KBM-7 (cell line): ENCODE data around the gene XG.
"Not testable (repeated sequence)": the region's sequence is repeated elsewhere in the genome, so short reads cannot be mapped to it uniquely, and the experiment has no call there.

ENCODE experiments used
- DNase-seq: peaks from one replicate; pipeline ENCODE4 v3.0.0-alpha.2; 2015
- in situ Hi-C: fragments of 300-500 bp; cut with MboI; formaldehyde crosslinking; loops from 2 replicates; pipeline ENCODE4 v1.14.3; 2020; ENCODE audit warnings: low sequenced_read_pairs, low pct_unique_long_range_greater_than_20kb, mixed read lengths

XG gene

GRCh38 chrX:2751874-2752300 lies at the start of gene XG:
XG (plus strand) TSS chrX:2752040; CDS start chrX:2752275, 235 bp downstream.
- DNase-seq, in situ Hi-C loops: not testable (repeated sequence)

- in situ Hi-C loops: no loop called here
- DNase-seq: no peak
Measured at GRCh38 chrX:2703991-2704369, 47.9 kb upstream of the XG start.

- DNase-seq: no peak
- in situ Hi-C loops: no loop called here
Measured at GRCh38 chrX:2705046-2705832, 46.6 kb upstream of the XG start.

- DNase-seq: peak; percentile 100
- in situ Hi-C loops: no loop called here
Measured at GRCh38 chrX:2707334-2707760, 44.5 kb upstream of the XG start.

DNA sequence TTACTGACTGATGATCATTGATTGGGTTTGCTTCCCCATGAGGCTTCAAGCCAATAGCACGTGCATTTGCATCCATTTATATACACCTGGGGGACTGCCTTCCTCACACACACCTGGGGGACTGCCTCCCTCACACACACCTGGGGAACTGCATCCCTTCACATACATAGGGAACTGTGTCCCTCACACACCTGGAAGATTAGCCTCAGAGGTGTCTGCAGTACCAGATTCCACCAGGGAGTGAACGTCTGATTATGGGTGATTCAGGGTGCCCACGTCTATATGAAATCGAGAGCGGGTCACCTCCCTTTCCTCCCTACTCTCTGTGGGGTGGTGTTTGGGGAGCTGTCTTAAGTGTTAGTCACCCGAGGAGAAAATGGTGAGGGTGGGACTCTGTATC lies 43.8 kb upstream of the XG start:
- no peak for DNase-seq

DNA sequence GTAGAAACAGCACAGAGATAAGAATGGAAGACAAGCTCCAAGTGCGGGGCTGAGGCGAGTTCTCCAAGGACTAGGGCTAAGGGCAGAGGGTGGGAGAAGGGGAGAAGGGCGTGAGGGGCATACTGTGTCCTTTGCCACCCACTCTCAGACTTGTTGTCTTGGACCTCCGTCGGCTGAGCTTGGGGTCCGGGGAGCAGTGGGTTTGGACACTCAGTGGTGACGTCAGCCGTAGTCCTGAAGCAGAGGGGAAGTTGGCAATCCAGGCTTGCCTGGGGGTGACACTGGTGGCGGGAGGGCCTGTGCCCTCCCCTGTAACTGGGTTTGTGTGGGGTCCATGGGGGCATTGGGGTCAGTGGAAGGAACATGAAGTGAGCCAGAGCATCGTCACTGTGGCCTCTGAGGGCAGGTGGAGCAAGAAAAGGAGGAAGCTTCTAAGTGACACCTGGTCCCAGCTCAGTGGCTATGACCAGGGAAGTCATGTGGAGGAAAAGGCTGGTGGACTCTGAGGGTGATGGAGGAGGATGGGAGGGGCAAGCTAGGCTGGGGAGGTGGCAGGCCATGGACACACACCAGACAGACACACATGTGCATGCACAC lies 43.1 kb upstream of the XG start:
- DNase-seq: peak; percentile 79
- in situ Hi-C loops: no loop called here

More for the DNA sequence above, 43.8 kb upstream of the XG start:
- in situ Hi-C loops: no loop called here

- no peak for DNase-seq
- in situ Hi-C loops: no loop called here
Measured at GRCh38 chrX:2709556-2709955, 42.3 kb upstream of the XG start.

DNA sequence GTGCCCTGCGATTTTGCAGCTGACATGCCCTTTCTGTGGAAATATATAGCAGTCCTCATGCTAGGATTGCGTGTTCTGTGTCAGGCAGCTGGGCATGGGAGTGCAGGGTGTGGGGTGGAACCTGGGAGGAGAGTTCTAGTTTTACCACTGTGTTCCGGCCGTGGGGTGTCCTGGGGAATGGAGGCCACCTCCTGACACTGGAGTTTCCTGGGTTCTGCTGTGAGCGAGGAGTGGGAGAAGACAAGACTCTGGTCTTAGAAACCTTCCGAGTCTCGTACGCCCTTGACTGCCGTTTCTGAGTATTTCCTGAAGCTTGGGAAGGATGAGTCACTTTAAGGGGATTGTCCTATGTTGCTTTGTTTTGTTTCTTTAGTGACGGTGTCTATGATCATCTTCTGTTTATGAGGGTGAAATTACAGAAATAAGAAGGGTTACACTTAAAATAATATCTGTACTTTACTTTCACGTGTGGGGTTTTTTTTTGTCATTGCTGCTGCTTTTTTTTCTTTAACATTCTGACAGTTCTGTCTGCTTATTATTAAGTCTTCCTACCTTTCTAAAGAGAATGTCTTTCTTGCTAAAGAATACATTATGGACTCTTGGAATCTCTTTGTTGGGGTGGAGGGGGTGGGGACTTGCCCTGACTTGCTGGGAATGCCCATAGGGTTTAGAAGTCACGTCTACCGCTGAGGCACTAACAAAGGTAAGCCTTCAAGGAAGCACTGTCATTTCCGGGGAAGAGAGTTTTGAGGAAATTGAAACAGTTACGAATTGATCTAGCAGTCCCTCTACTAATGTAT lies 41.6 kb upstream of the XG start:
- in situ Hi-C loops: no loop called here
- DNase-seq: peak; percentile 88

- in situ Hi-C loops: no loop called here
- DNase-seq: no peak
Measured at GRCh38 chrX:2711441-2711840, 40.4 kb upstream of the XG start.

DNA sequence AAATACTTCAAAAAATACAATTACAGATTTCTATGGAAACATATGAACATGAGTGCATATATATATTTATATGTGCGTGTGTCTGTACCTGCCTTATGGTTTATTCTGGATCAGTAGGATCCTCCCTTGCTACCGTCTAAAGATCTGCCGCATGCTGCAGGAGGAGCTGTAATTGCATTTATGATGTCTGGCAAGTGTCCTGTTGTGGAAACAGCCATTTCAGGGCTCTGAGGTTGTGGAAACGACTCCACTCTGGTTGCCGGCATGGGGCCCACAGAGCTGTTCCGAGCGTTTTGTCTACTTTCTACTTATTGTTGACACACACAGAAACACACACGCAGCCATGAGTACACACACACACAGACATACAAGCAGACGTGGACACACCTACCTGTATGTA lies 39.4 kb upstream of the XG start:
- no peak for DNase-seq
- in situ Hi-C loops: no loop called here

DNA sequence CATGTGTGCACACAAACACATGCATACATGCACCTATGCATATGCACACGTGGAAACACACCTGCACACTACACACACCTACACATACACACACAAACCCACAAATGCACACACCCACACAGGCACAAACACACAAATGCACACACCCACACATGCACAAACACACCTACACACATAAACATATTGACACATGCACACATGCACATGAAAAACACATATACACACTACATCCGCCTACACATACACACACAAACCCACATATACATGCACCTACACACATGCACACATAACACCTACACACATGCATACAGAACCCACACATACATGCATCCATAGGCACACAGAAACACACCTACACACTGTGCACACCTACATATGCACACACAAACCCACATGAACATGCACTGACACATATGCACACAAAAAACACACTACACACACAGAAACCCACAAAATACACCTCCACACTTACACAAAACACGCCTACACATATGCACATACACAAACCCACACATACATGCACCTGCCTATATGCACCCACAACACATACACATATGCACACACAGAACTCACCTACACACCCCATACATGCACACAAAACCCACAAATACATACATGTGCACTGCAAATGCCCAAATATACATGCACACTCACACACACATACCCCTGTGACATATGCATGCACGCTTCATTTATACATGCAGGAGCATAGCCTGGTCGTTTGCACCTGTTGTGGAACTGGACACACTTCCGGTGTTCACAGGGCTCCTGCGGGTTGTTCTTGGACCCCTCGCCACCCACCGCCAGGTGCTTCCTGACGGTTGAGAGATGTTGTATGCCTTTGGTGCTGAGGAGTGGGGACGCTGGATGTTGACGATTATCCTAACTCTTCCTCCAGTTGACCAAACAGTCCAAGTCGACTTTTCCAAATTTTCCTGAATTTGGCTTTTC lies 38.7 kb upstream of the XG start:
- no peak for DNase-seq
- in situ Hi-C loops: no loop called here

- no peak for DNase-seq
- in situ Hi-C loops: no loop called here
Measured at GRCh38 chrX:2714551-2714950, 37.3 kb upstream of the XG start.

- in situ Hi-C loops: no loop called here
- no peak for DNase-seq
Measured at GRCh38 chrX:2715066-2715600, 36.7 kb upstream of the XG start.

GRCh38 chrX:2717312-2717711 lies 34.5 kb upstream of the XG start:
- DNase-seq: peak; percentile 67
- in situ Hi-C loops: no loop called here

DNA sequence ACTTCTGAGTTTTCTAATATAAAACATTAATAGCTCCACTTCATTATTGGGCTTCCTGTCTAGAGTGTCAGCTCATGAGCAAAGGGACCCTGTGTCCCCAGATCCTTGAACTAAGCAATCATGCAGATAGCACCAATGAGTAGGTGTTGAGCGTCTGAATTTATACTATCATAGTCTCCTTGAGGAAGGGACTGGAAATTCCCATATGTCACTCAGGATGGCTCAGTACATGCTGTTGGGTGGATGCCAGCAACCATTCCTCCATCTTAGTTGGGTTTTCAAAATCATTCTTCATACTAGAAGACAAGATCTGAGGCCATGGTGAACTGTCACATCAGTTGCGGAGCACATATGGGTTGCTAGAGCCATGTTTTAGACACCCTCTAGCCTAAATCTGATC lies 33.0 kb upstream of the XG start:
- in situ Hi-C loops: no loop called here

GRCh38 chrX:2719774-2720447 lies 31.9 kb upstream of the XG start:
- in situ Hi-C loops: no loop called here
- DNase-seq: no peak

More for the DNA sequence above, 33.0 kb upstream of the XG start:
- no peak for DNase-seq

GRCh38 chrX:2723286-2723879 lies 28.5 kb upstream of the XG start:
- in situ Hi-C loops: no loop called here
- DNase-seq: no peak

DNA sequence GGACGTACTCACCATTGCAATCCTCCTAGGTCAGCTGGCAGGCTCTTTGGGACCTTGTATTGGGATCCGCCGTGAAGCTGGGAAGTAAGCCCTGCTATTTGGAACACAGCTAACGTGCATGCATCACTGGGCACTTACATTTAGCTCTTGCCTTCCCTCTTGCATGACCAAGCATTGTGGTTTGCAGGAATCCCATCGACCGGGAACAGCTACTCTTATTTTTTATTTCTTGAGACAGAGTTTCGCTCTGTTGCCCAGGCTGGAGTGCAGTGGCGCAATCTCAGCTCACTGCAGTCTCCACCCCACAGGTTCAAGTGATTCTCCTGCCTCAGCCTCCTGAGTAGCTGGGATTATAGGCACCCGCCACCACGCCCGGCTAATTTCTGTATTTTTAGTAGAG lies 24.6 kb upstream of the XG start:
- in situ Hi-C loops, DNase-seq: not testable (repeated sequence)
